MM.1S (cell line): ENCODE data around the gene CIROP.

Experiments used
- CTCF ChIP-seq: fragments of 300-600 bp; sonication (generic); IDR thresholded peaks from 2 replicates; pipeline ENCODE4 v1.5.1; 2016; ENCODE audit warnings: antibody characterized with exemption, low read length, mixed read lengths
- EZH2 ChIP-seq: fragments of 300-600 bp; sonication (generic); optimal IDR thresholded peaks from 2 replicates; pipeline ENCODE3; 2017; ENCODE audit warnings: low read depth, mild to moderate bottlenecking, antibody characterized with exemption, low read length, mixed read lengths
- EZH2phosphoT487 ChIP-seq: fragments of 300-600 bp; sonication (generic); IDR thresholded peaks from 2 replicates; pipeline ENCODE4 v1.6.1; 2018; ENCODE audit warnings: antibody characterized with exemption, low read length

GRCh38 chr14:23148591-23149249, 43.9 kb upstream of the CIROP start:
- no peak for TF ChIP-seq EZH2phosphoT487
- TF ChIP-seq CTCF = no peak
- TF ChIP-seq EZH2 = no peak
